IMR-90 (cell line): Measurements from ENCODE around the gene SLC12A6. TPM values are rescaled to one million over a fixed set of nuclear protein-coding genes. Genes with fewer than 3 reads are reported as not detected.

Experiments
- ATAC-seq: fragments of 200-7000 bp; cut with Tn5 transposase; 2 replicates; pipeline ENCODE4 v1.9.1; 2020; ENCODE audit warnings: low read depth, mild to moderate bottlenecking, moderate library complexity
- BruUV-seq: library from RNA; stranded (reverse); fragments of 400-500 nt; replicated peaks from 2 replicates; lab custom pipeline; 2021; lab: Mats Ljungman, UMichigan
- CTCF ChIA-PET: fragments of 300-600 bp; formaldehyde crosslinking; extraction: SDS; loops from one replicate; lab custom pipeline; 2021; ENCODE audit warnings: antibody characterized with exemption; lab: Yijun Ruan, JAX
- POLR2A ChIA-PET: fragments of 300-600 bp; sonication (Branson Sonifier 250); formaldehyde crosslinking; loops from one replicate; lab custom pipeline; 2022; ENCODE audit warnings: antibody characterized with exemption; ENCODE audit not compliant: unreplicated experiment; lab: Charles Lee
- DNase-seq: peaks from one replicate; pipeline ENCODE4 v3.0.0; 2013
- H2AFZ ChIP-seq: replicated peaks from 2 replicates; pipeline ENCODE3; 2013; ENCODE audit warnings: low read length, mild to moderate bottlenecking; ENCODE audit not compliant: poor library complexity
- H2AK5ac ChIP-seq: 2 replicates; pipeline ENCODE4 v1.6.1; 2013; ENCODE audit warnings: low read depth, low read length, inconsistent platforms
- H2AK9ac ChIP-seq: replicated peaks from 2 replicates; pipeline ENCODE3; 2013; ENCODE audit warnings: mild to moderate bottlenecking, low read depth, low read length, moderate library complexity; ENCODE audit not compliant: poor library complexity
- H2BK120ac ChIP-seq: 2 replicates; pipeline ENCODE4 v1.6.1; 2013; ENCODE audit warnings: low read depth, low read length, inconsistent platforms
- H2BK15ac ChIP-seq: 3 replicates; pipeline ENCODE4 v1.6.1; 2013; ENCODE audit warnings: low read depth, low read length, inconsistent platforms
- H2BK20ac ChIP-seq: 2 replicates; pipeline ENCODE4 v1.6.1; 2013; ENCODE audit warnings: low read depth, mild to moderate bottlenecking, inconsistent platforms, low read length, moderate library complexity
- H2BK5ac ChIP-seq: 2 replicates; pipeline ENCODE4 v1.6.1; 2013; ENCODE audit warnings: mild to moderate bottlenecking, low read depth, low read length, inconsistent platforms; ENCODE audit not compliant: poor library complexity, severe bottlenecking
- H3K14ac ChIP-seq: replicated peaks from 2 replicates; pipeline ENCODE4 v1.6.1; 2013; ENCODE audit warnings: low read depth, low read length, inconsistent platforms
- H3K18ac ChIP-seq: 2 replicates; pipeline ENCODE4 v1.6.1; 2013; ENCODE audit warnings: low read depth, low read length, control low read depth
- H3K23ac ChIP-seq: 2 replicates; pipeline ENCODE4 v1.6.1; 2013; ENCODE audit warnings: low read depth, low read length, inconsistent platforms
- H3K27ac ChIP-seq: 2 replicates; pipeline ENCODE4 v1.5.1; 2013; ENCODE audit warnings: mild to moderate bottlenecking, control low read depth, low read length; ENCODE audit not compliant: insufficient read depth
- H3K27me3 ChIP-seq: 2 replicates; pipeline ENCODE4 v1.6.1; 2013; ENCODE audit warnings: low read length; ENCODE audit not compliant: control insufficient read depth, insufficient read depth
- H3K36me3 ChIP-seq: 2 replicates; pipeline ENCODE4 v1.6.1; 2013; ENCODE audit warnings: low read length, mixed read lengths; ENCODE audit not compliant: control insufficient read depth, insufficient read depth
- H3K4ac ChIP-seq: 2 replicates; pipeline ENCODE4 v1.6.1; 2013; ENCODE audit warnings: low read depth, low read length, inconsistent platforms
- H3K4me1 ChIP-seq: 2 replicates; pipeline ENCODE4 v1.6.1; 2013; ENCODE audit warnings: low read length, mixed read lengths; ENCODE audit not compliant: control insufficient read depth, insufficient read depth
- H3K4me2 ChIP-seq: 2 replicates; pipeline ENCODE4 v1.6.1; 2013; ENCODE audit warnings: low read depth, mild to moderate bottlenecking, control low read depth, low read length, moderate library complexity
- H3K4me3 ChIP-seq: 2 replicates; pipeline ENCODE4 v1.5.1; 2013; ENCODE audit warnings: low read depth, mild to moderate bottlenecking, control low read depth, low read length, moderate library complexity; ENCODE audit not compliant: insufficient read depth
- H3K56ac ChIP-seq: 2 replicates; pipeline ENCODE4 v1.6.1; 2013; ENCODE audit warnings: low read length, inconsistent platforms; ENCODE audit not compliant: insufficient read depth; ENCODE audit errors: extremely low read depth
- H3K79me1 ChIP-seq, 2 experiments: 2 replicates each; pipeline ENCODE4 v1.6.1; 2013; ENCODE audit warnings: low read length in 2 of 2, inconsistent platforms in 1 of 2, low read depth in 1 of 2
- H3K9ac ChIP-seq: 2 replicates; pipeline ENCODE4 v1.6.1; 2013; ENCODE audit warnings: low read depth, low read length, control low read depth
- H3K9me1 ChIP-seq: 2 replicates; pipeline ENCODE4 v1.6.1; 2013; ENCODE audit warnings: low read length, inconsistent platforms; ENCODE audit not compliant: insufficient read depth
- H3K9me3 ChIP-seq: 2 replicates; pipeline ENCODE4 v1.6.1; 2013; ENCODE audit warnings: low read length; ENCODE audit not compliant: control insufficient read depth, insufficient read depth
- H4K20me1 ChIP-seq: 2 replicates; pipeline ENCODE4 v1.6.1; 2013; ENCODE audit warnings: low read length, inconsistent platforms; ENCODE audit not compliant: insufficient read depth
- H4K5ac ChIP-seq: 2 replicates; pipeline ENCODE4 v1.6.1; 2013; ENCODE audit warnings: mild to moderate bottlenecking, low read depth, low read length, control low read depth
- H4K8ac ChIP-seq, 2 experiments: 2 replicates each; pipeline ENCODE4 v1.6.1; 2013; ENCODE audit warnings: low read depth in 2 of 2, low read length in 2 of 2, control low read depth in 1 of 2, inconsistent platforms in 1 of 2
- H4K91ac ChIP-seq: 2 replicates; pipeline ENCODE4 v1.6.1; 2013; ENCODE audit warnings: low read depth, low read length, inconsistent platforms; ENCODE audit not compliant: insufficient read depth
- BHLHE40 ChIP-seq: fragments of 150-350 bp; IDR thresholded peaks from 2 replicates; pipeline ENCODE4 v1.6.1; 2016; ENCODE audit warnings: mild to moderate bottlenecking, low read depth, low read length
- CEBPB ChIP-seq: IDR thresholded peaks from 2 replicates; pipeline ENCODE4 v1.6.1; 2012; ENCODE audit warnings: low read depth, low read length, improper control_type of control experiment
- CHD1 ChIP-seq: IDR thresholded peaks from 2 replicates; pipeline ENCODE4 v1.6.1; 2012; ENCODE audit warnings: low read depth, low read length, improper control_type of control experiment
- FOS ChIP-seq: fragments of 150-350 bp; IDR thresholded peaks from 2 replicates; pipeline ENCODE4 v1.6.1; 2016; ENCODE audit warnings: low read depth, low read length
- MAFK ChIP-seq: IDR thresholded peaks from 2 replicates; pipeline ENCODE4 v1.6.1; 2012; ENCODE audit warnings: low read depth, low read length, improper control_type of control experiment
- MAZ ChIP-seq: IDR thresholded peaks from 2 replicates; pipeline ENCODE4 v1.6.1; 2012; ENCODE audit warnings: low read depth, mild to moderate bottlenecking, low read length, improper control_type of control experiment, moderate library complexity, borderline replicate concordance
- MXI1 ChIP-seq: IDR thresholded peaks from 2 replicates; pipeline ENCODE4 v1.6.1; 2012; ENCODE audit warnings: low read depth, mild to moderate bottlenecking, low read length, moderate library complexity, borderline replicate concordance
- NFE2L2 ChIP-seq: fragments of 150-350 bp; IDR thresholded peaks from 2 replicates; pipeline ENCODE4 v1.6.1; 2016; ENCODE audit warnings: low read depth, mild to moderate bottlenecking, low read length
- POLR2A ChIP-seq: IDR thresholded peaks from 2 replicates; pipeline ENCODE4 v1.6.1; 2012; ENCODE audit warnings: mild to moderate bottlenecking, low read depth, low read length
- RAD21 ChIP-seq: IDR thresholded peaks from 2 replicates; pipeline ENCODE4 v1.6.1; 2012; ENCODE audit warnings: low read length, improper control_type of control experiment
- RCOR1 ChIP-seq: IDR thresholded peaks from 2 replicates; pipeline ENCODE4 v1.6.1; 2012; ENCODE audit warnings: mild to moderate bottlenecking, low read length, improper control_type of control experiment; ENCODE audit not compliant: insufficient replicate concordance
- USF2 ChIP-seq: fragments of 150-350 bp; IDR thresholded peaks from 2 replicates; pipeline ENCODE4 v1.6.1; 2017; ENCODE audit warnings: mild to moderate bottlenecking, antibody characterized with exemption, low read length, low read depth
- WGBS, 2 experiments: methylation state at CpG; one replicate each; pipeline versions ENCODE4 v1.1.5 to v1.1.7; 2013; ENCODE audit warnings: missing lambda C conversion rate in 2 of 2; ENCODE audit not compliant: insufficient read length in 1 of 2; ENCODE audit errors: extremely low coverage in 2 of 2; 5-methylcytosine and 5-hydroxymethylcytosine counted together
- dilution Hi-C: fragments of 300-500 bp; cut with HindIII; formaldehyde crosslinking; loops from one replicate; pipeline ENCODE4 v1.14.3; 2018; ENCODE audit warnings: low sequenced_read_pairs; ENCODE audit not compliant: unreplicated experiment
- in situ Hi-C: fragments of 300-500 bp; cut with MboI; formaldehyde crosslinking; loops from 3 replicates; pipeline ENCODE4 v1.14.3; 2019; ENCODE audit warnings: low sequenced_read_pairs, inconsistent platforms, mixed read lengths
- intact Hi-C: fragments of 100-400 bp; cut with micrococcal nuclease; formaldehyde crosslinking; loops from 2 replicates; pipeline ENCODE4 v1.10.0; 2022
- polyA plus RNA-seq, 3 experiments: library from polyadenylated mRNA; depleted of rRNA; stranded (reverse); fragments of >200 nt; gene quantifications; 2 replicates each; pipeline ENCODE4 v1.2.3, GENCODE V29; 2012; ENCODE audit warnings: low replicate concordance in 1 of 3
- total RNA-seq: library from RNA; depleted of rRNA; stranded (reverse); fragments of >200 nt; gene quantifications from 2 replicates; pipeline ENCODE4 v1.2.3, GENCODE V29; 2012
- TF ChIP-seq, protein P1 (sequence below): conservative IDR thresholded peaks from 2 replicates; pipeline ENCODE4 v1.5.1; 2012; ENCODE audit warnings: mild to moderate bottlenecking, low read depth, low read length, improper control_type of control experiment
- TF ChIP-seq, protein P2 (sequence below): fragments of 150-350 bp; IDR thresholded peaks from 2 replicates; pipeline ENCODE4 v1.6.1; 2016; ENCODE audit warnings: low read depth, mild to moderate bottlenecking, low read length, moderate library complexity, borderline replicate concordance

The SLC12A6 gene
- total and polyA plus RNA-seq, 2 of the 4 experiments (the other 2 are of a cell fraction) = 7.7 to 10.2 TPM

GRCh38 chr15:34373951-34374350 lies 36.4 kb upstream of the SLC12A6 start:
- Histone ChIP-seq H4K5ac (no peak overlapping the region), H2AK9ac (no peak overlapping the region), H3K27me3 (no peaks in the 10 kb centered on the region), H4K20me1 (no peaks in the 10 kb centered on the region), H3K4me2 (no peak overlapping the region), H2BK15ac (no peak overlapping the region), H3K56ac (no peak overlapping the region), H2BK5ac (no peak overlapping the region), H2BK120ac (no peak overlapping the region), H3K27ac (no peak overlapping the region), H2AFZ (no peak overlapping the region), H3K4me1 (no peaks in the 10 kb centered on the region), H3K4ac (no peak overlapping the region), H4K91ac (no peak overlapping the region), H2AK5ac (no peak overlapping the region), H3K9me3 (no peaks in the 10 kb centered on the region), H3K79me1 (no peaks in the 10 kb centered on the region; a peak in 1 of 4 replicates), H3K9me1 (peaks cover 2% of the 10 kb centered on the region; the same call in 1 of the 2 replicates), H3K9ac (no peak overlapping the region), H2BK20ac (no peak overlapping the region), H3K23ac (no peak overlapping the region), H3K18ac (no peak overlapping the region), H4K8ac (no peak overlapping the region), H3K14ac (no peak overlapping the region), H3K36me3 (no peaks in the 10 kb centered on the region), H3K4me3 (no peak overlapping the region)
- ATAC-seq (no peak), DNase-seq (no peak)
- dilution Hi-C loops (no loop called here), intact Hi-C loops (no loop called here), in situ Hi-C loops (no loop called here)
- no peak for TF ChIP-seq POLR2A
- no peak for TF ChIP-seq CEBPB
- TF ChIP-seq RCOR1 = no peak
- no peak for TF ChIP-seq FOS
- TF ChIP-seq USF2 = no peak
- TF ChIP-seq, protein P1, sequence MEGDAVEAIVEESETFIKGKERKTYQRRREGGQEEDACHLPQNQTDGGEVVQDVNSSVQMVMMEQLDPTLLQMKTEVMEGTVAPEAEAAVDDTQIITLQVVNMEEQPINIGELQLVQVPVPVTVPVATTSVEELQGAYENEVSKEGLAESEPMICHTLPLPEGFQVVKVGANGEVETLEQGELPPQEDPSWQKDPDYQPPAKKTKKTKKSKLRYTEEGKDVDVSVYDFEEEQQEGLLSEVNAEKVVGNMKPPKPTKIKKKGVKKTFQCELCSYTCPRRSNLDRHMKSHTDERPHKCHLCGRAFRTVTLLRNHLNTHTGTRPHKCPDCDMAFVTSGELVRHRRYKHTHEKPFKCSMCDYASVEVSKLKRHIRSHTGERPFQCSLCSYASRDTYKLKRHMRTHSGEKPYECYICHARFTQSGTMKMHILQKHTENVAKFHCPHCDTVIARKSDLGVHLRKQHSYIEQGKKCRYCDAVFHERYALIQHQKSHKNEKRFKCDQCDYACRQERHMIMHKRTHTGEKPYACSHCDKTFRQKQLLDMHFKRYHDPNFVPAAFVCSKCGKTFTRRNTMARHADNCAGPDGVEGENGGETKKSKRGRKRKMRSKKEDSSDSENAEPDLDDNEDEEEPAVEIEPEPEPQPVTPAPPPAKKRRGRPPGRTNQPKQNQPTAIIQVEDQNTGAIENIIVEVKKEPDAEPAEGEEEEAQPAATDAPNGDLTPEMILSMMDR = no peak
- TF ChIP-seq CHD1 = no peak
- TF ChIP-seq BHLHE40 = no peak
- no peak for TF ChIP-seq MXI1
- no peak for TF ChIP-seq MAFK
- TF ChIP-seq MAZ = no peak
- TF ChIP-seq NFE2L2 = no peak
- TF ChIP-seq, protein P2, sequence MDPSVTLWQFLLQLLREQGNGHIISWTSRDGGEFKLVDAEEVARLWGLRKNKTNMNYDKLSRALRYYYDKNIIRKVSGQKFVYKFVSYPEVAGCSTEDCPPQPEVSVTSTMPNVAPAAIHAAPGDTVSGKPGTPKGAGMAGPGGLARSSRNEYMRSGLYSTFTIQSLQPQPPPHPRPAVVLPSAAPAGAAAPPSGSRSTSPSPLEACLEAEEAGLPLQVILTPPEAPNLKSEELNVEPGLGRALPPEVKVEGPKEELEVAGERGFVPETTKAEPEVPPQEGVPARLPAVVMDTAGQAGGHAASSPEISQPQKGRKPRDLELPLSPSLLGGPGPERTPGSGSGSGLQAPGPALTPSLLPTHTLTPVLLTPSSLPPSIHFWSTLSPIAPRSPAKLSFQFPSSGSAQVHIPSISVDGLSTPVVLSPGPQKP = no peak
- no peak for TF ChIP-seq RAD21
- CTCF ChIA-PET = no interaction called here
- WGBS, 2 experiments = 100% methylated on average over 7 of the region's 8 CpGs; no CpG with 5 or more reads in 1 of the 2 experiments
- POLR2A ChIA-PET = no interaction called here
- no TSS peak for BruUV-seq
